GM21423 (cell line): Measurements from ENCODE around the gene GPS1.
"Not testable (repeated sequence)": the region's sequence is repeated elsewhere in the genome, so short reads cannot be mapped to it uniquely, and the experiment has no call there.

Source experiments
- ATAC-seq: cut with Tn5 transposase; IDR thresholded peaks from one replicate; pipeline ENCODE4 v1.9.1; 2021; ENCODE audit warnings: mild to moderate bottlenecking, moderate library complexity; ENCODE audit not compliant: unreplicated experiment

Gene GPS1

GRCh38 chr17:82025401-82026107 lies 26.1 kb upstream of the GPS1 start:
- no peak for ATAC-seq

DNA sequence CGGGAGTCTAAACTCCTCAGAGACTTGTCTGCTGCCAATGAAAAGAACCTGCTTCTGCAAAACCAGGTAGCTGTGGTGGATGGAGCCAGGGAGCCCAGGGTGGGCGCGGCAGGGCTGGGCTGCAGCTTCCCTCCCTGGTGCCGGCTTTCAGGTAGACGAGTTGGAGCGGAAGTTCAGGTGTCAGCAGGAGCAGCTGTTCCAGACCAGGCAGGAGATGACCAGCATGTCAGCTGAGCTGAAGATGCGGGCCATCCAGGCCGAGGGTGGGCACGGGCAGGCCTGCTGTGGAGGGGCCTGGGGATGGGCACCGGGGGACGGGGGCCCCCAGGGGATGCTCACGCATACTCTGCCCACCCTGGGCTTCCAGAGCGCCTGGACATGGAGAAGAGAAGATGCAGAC lies 23.5 kb upstream of the GPS1 start:
- ATAC-seq: no peak

- no peak for ATAC-seq
Measured at GRCh38 chr17:82028966-82029365, 22.7 kb upstream of the GPS1 start.

- no peak for ATAC-seq
Measured at GRCh38 chr17:82029391-82029790, 22.3 kb upstream of the GPS1 start.

DNA sequence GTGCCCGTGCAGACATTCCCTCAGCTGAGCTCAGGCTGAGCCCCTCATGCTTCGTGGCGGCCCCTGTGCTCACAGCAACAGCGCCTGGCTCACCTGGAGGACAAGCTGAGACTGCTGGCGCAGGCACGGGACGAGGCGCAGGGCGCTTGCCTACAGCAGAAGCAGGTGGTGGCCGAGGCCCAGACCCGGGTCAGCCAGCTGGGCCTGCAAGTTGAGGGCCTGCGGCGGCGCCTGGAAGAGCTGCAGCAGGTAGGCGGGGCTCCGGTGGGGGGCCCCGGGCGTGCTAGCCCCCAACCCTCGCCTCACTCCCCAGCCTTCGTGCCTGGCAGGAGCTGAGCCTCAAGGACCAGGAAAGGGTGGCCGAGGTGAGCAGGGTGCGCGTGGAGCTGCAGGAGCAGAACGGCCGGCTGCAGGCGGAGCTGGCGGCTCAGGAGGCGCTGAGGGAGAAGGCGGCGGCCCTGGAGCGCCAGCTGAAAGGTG lies 21.7 kb upstream of the GPS1 start:
- ATAC-seq: peak; percentile 8

GRCh38 chr17:82030470-82031302 lies 21.0 kb upstream of the GPS1 start:
- peak; percentile 39 for ATAC-seq

GRCh38 chr17:82031303-82031884 lies 20.3 kb upstream of the GPS1 start, which contains the start of gene RAC3:
TSS of gene RAC3 (plus strand) at chr17:82031678. CDS start at chr17:82031762, 84 bp downstream.
- no peak for ATAC-seq

DNA sequence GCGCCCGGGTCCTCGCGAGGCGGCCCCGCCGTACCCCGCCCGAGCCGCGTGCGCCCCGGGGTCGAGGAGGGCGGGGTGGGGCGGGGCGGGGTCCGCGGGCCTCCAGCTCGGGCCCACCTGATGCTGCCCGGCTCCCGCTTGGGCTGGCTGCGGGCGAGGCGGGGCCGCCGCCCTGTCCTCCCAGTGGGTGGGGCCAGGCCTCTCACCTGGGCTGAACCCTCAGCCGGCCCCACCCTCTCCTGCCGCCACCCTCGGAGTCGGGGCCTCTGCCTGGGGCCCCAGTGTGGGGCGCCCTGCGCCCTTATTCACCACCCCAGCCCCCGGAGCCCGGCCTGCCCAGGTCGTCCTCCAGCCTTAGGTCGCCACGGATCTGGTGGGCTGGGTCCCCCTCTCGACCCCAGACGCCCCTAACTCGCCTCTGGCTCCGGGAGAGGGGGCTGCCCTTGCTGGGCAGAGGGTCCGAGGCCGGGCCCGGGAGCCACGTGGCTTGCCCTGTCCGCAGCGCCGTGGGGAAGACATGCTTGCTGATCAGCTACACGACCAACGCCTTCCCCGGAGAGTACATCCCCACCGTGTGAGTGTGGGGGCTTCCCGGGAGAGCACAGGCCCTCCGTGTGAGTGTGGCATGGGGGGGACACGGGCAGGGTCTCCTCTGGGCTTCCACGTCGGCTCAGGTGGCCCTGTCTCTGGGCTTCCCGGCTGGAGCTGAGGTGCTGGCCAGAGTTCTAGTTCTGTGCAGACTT lies 19.6 kb upstream of the GPS1 start:
- no peak for ATAC-seq

DNA sequence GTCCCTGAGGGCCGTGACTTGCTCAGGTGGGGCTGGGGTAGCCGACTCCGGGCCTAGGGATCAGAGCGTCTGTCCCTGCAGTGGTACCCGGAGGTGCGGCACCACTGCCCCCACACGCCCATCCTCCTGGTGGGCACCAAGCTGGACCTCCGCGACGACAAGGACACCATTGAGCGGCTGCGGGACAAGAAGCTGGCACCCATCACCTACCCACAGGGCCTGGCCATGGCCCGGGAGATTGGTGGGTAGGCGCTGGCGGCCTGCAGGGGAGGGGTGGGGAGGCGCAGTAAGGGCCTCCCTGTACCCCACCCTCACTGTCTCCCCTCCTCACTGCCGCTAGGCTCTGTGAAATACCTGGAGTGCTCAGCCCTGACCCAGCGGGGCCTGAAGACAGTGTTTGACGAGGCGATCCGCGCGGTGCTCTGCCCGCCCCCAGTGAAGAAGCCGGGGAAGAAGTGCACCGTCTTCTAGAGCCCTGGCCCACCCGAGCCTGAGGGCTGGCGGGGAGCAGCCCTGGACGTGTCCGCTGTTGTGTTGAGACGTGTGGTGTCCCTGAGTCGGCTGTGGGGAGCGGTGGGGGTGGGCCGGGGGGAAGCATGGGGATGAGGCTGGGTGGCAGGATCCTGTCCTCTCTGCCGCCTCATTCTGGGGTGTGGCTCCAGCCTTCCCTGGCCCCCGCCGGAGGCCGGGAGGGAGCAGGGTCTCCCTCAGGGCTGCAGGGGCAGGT lies 18.2 kb upstream of the GPS1 start:
- ATAC-seq: no peak

DNA sequence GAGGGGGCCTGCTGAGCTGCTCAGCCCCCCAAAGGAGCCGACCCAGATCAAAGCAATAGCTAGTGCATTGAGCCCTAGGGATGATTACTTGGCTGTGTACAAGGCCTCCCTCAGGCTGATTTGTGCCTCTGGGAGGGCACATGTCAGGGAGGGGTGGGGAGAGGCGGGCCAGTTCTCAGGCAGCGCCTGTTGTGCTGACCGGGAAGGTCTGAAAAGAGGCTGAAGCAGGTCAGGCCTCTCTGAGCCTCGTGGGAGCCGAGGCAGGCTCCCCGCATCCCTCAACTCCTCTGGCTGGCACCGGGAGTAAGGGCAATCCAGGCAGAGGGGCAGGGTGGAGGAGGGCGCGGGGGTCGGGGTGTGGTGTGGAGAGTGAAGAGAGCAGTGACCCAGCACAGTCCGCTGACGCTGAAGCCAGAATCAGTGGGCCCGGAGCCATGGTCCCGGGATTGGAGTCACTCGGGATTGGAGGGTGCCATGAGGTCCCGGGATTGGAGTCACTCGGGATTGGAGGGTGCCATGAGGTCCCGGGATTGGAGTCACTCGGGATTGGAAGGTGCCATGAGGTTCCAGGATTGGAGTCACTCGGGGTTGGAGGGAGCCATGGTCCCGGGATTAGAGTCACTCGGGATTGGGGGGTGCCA lies 17.2 kb upstream of the GPS1 start:
- ATAC-seq: no peak

GRCh38 chr17:82035488-82035887 lies 16.2 kb upstream of the GPS1 start:
- ATAC-seq: no peak

DNA sequence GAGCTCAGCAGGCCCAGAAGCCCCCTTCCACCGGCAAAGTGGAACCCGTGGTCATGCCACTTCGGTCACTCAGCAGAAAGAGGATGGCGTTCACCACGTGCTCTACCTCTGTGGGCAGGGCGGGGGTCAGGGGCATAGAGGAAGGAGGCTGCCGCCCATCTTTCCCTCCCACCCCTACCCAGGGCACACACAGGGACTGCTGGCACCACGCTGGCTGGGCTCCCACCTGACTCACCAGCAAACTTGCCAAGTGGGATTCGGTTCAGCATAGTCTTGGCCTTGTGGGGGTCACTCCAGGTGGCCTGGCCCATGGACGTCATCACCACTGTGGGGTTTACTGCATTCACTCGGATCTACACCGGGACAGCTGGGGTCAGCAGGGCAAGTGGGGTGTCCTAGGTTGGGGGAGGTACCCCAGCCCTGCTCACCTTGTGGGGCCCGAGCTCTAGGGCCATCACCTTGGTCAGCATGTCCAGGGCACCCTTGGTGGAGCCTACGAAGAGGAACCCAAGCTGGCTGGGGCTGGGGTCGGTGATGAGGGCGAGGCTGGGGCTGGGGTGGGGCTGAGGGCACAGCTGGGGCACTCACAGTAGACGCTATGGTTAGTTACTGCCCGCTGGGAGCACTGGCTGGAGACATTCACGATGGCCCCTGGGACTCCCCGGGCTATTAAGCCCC lies 15.6 kb upstream of the GPS1 start:
- no peak for ATAC-seq

- no peak for ATAC-seq
Measured at GRCh38 chr17:82036634-82037091, 15.0 kb upstream of the GPS1 start.

GRCh38 chr17:82037092-82037888 lies 14.4 kb upstream of the GPS1 start, which contains the start of gene DCXR:
TSS of gene DCXR (minus strand) at chr17:82037697. CDS start at chr17:82037682, 15 bp downstream.
- peak; percentile 84 for ATAC-seq

GRCh38 chr17:82037889-82038195 lies 13.9 kb upstream of the GPS1 start:
- ATAC-seq: no peak

DNA sequence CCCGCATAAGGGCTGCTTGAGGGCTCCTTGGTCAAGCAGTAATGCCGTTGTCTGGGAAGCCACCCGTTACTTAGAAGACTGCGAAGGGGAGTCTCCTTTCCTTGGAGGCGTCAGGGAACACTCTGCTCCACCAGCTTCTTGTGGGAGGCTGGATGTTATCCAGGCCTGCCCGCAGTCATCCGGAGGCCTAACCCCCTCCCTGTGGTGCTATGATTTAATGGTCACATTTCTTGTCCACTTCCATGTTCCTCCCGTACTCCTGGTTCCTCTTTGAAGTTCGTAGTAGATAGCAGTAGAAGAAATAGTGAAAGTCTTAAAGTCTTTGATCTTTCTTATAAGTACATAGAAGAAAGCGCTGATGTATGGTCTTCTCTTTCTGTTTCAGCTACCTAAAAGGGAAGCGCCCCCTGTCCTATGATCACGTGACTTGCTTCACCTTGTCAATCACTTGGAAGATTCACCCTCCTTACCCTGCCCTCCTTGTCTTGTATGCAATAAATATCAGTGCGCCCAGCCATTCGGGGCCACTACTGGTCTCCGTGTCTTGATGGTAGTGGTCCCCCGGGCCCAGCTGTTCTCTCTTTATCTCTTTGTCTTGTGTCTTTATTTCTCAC lies 12.8 kb upstream of the GPS1 start:
- not testable (repeated sequence) for ATAC-seq

- ATAC-seq: no peak
Measured at GRCh38 chr17:82039695-82040299, 11.9 kb upstream of the GPS1 start.
